Liver (tissue), 9 donors: ENCODE results near the gene KCNMB2. TPM values are rescaled to one million over a fixed set of nuclear protein-coding genes. Genes with fewer than 3 reads are reported as not detected.

ENCODE experiments used
- DNase-seq: peaks from one replicate; pipeline ENCODE4 v3.0.0-alpha.2; 2017; ENCODE audit warnings: low spot score
- H3K27ac ChIP-seq, 2 donors: one replicate each; pipeline ENCODE4 v1.7.0; 2013; ENCODE audit warnings: inconsistent platforms in 2 of 2, low read length in 2 of 2, control low read depth in 1 of 2, low read depth in 1 of 2, mild to moderate bottlenecking in 1 of 2
- H3K27me3 ChIP-seq, 4 donors: one replicate each; pipeline versions ENCODE4 v1.6.1 to v1.7.0; 2013; ENCODE audit warnings: low read length in 3 of 4, inconsistent platforms in 1 of 4, mild to moderate bottlenecking in 1 of 4, moderate library complexity in 1 of 4; ENCODE audit not compliant: control insufficient read depth in 4 of 4, insufficient read depth in 4 of 4
- H3K36me3 ChIP-seq, 4 donors: one replicate each; pipeline versions ENCODE4 v1.6.1 to v1.7.0; 2013; ENCODE audit warnings: low read length in 3 of 4, mild to moderate bottlenecking in 3 of 4, low read depth in 1 of 4, moderate library complexity in 1 of 4; ENCODE audit not compliant: control insufficient read depth in 4 of 4, insufficient read depth in 3 of 4
- H3K4me1 ChIP-seq, 4 donors: one replicate each; pipeline versions ENCODE4 v1.6.1 to v1.7.0; 2013; ENCODE audit warnings: low read length in 3 of 4, mild to moderate bottlenecking in 3 of 4, moderate library complexity in 1 of 4; ENCODE audit not compliant: control insufficient read depth in 4 of 4, insufficient read depth in 4 of 4
- H3K4me3 ChIP-seq, 3 donors: one replicate each; pipeline versions ENCODE4 v1.6.1 to v1.7.0; 2013; ENCODE audit warnings: low read length in 3 of 3, control low read depth in 1 of 3, low read depth in 1 of 3, mild to moderate bottlenecking in 1 of 3
- H3K9ac ChIP-seq, 2 donors: one replicate each; pipeline ENCODE4 v1.7.0; 2013; ENCODE audit warnings: low read length in 2 of 2, mild to moderate bottlenecking in 2 of 2, moderate library complexity in 2 of 2, control low read depth in 1 of 2, low read depth in 1 of 2
- H3K9me3 ChIP-seq, 4 donors: one replicate each; pipeline versions ENCODE4 v1.6.1 to v1.7.0; 2013; ENCODE audit warnings: low read length in 3 of 4; ENCODE audit not compliant: control insufficient read depth in 4 of 4
- EGR1 ChIP-seq, 2 donors: IDR thresholded peaks; 2 replicates each; pipeline ENCODE4 v1.6.1; 2016 to 2018; ENCODE audit warnings: antibody characterized with exemption in 2 of 2, low read depth in 2 of 2
- FOXA1 ChIP-seq: IDR thresholded peaks from 2 replicates; pipeline ENCODE4 v1.6.1; 2016; ENCODE audit warnings: antibody characterized with exemption
- FOXA2 ChIP-seq: IDR thresholded peaks from 2 replicates; pipeline ENCODE4 v1.6.1; 2016; ENCODE audit warnings: antibody characterized with exemption
- GABPA ChIP-seq, 2 donors: IDR thresholded peaks in 1 of 2; conservative IDR thresholded peaks in 1 of 2; 2 replicates each; pipeline ENCODE4 v1.6.1; 2016; ENCODE audit warnings: antibody characterized with exemption in 2 of 2, mild to moderate bottlenecking in 1 of 2, moderate library complexity in 1 of 2
- HNF4A ChIP-seq, 2 donors: conservative IDR thresholded peaks; 2 replicates each; pipeline ENCODE4 v1.6.1; 2016; ENCODE audit warnings: antibody characterized with exemption in 2 of 2, mild to moderate bottlenecking in 2 of 2
- HNF4G ChIP-seq: IDR thresholded peaks from 2 replicates; pipeline ENCODE4 v1.6.1; 2016; ENCODE audit warnings: antibody characterized with exemption
- JUND ChIP-seq, 2 donors: IDR thresholded peaks; 2 replicates each; pipeline ENCODE4 v1.6.1; 2016; ENCODE audit warnings: antibody characterized with exemption in 2 of 2
- NR2F2 ChIP-seq: IDR thresholded peaks from 2 replicates; pipeline ENCODE4 v1.6.1; 2016; ENCODE audit warnings: antibody characterized with exemption
- RAD21 ChIP-seq, 2 donors: IDR thresholded peaks; 2 replicates each; pipeline ENCODE4 v1.6.1; 2016; ENCODE audit warnings: antibody characterized with exemption in 2 of 2, mild to moderate bottlenecking in 2 of 2
- RXRA ChIP-seq, 2 donors: IDR thresholded peaks; 2 replicates each; pipeline ENCODE4 v1.6.1; 2017 to 2018; ENCODE audit warnings: antibody characterized with exemption in 2 of 2, mild to moderate bottlenecking in 1 of 2
- SP1 ChIP-seq: IDR thresholded peaks from 2 replicates; pipeline ENCODE4 v1.6.1; 2018; ENCODE audit warnings: antibody characterized with exemption, mild to moderate bottlenecking
- TAF1 ChIP-seq: conservative IDR thresholded peaks from 2 replicates; pipeline ENCODE4 v1.6.1; 2016; ENCODE audit warnings: antibody characterized with exemption, mild to moderate bottlenecking
- YY1 ChIP-seq: IDR thresholded peaks from 2 replicates; pipeline ENCODE4 v1.6.1; 2016; ENCODE audit warnings: antibody characterized with exemption, mild to moderate bottlenecking
- WGBS: extraction: QIAGEN DNeasy Blood & Tissue Kit; methylation state at CpG from one replicate; pipeline ENCODE4 v1.1.7; 2013; 5-methylcytosine and 5-hydroxymethylcytosine counted together
- polyA plus RNA-seq, 2 donors: library from polyadenylated mRNA; stranded (reverse) in 1 of 2; unstranded in 1 of 2; fragments of 200-250 nt in 1 of 2; fragments of >200 nt in 1 of 2; fragmentation: Nextera tagmentation in 1 of 2; extraction: Ambion mirVana in 1 of 2; gene quantifications; one replicate each; pipeline versions ENCODE4 v1.2.1 to v1.2.3, GENCODE V29; 2013 to 2015
- total RNA-seq, 2 donors: library from RNA; depleted of rRNA; stranded (reverse); fragments of >200 nt; gene quantifications; one replicate each; pipeline ENCODE4 v1.2.3, GENCODE V29; 2014
- TF ChIP-seq, protein P1 (sequence below): IDR thresholded peaks from 2 replicates; pipeline ENCODE4 v1.6.1; 2016; ENCODE audit warnings: antibody characterized with exemption
- TF ChIP-seq, protein P2 (sequence below): IDR thresholded peaks from 2 replicates; pipeline ENCODE4 v1.6.1; 2016; ENCODE audit warnings: antibody characterized with exemption, mild to moderate bottlenecking
- TF ChIP-seq, protein P3 (sequence below): fragments of 150-350 bp; IDR thresholded peaks from 2 replicates; pipeline ENCODE4 v1.5.1; 2017; ENCODE audit warnings: improper control_type of control experiment, low read depth, low read length; ENCODE audit not compliant: missing input control
- TF ChIP-seq, protein P4 (sequence below): IDR thresholded peaks from 2 replicates; pipeline ENCODE4 v1.6.1; 2016; ENCODE audit warnings: antibody characterized with exemption
- TF ChIP-seq, protein P5 (sequence below): IDR thresholded peaks from 2 replicates; pipeline ENCODE4 v1.6.1; 2016; ENCODE audit warnings: antibody characterized with exemption
- donor health status: healthy.
- donor health status: healthy.
- donor health status: healthy.
- donor health status: healthy.
- donor health status: healthy.

KCNMB2 gene
- total and polyA plus RNA-seq, 4 donors: 0.08 to 0.33 (median 0.16) TPM; not detected in 1

GRCh38 chr3:178645503-178645902 lies 109.3 kb downstream of the KCNMB2 start:
- 69% methylated on average over 3 of the region's 3 CpGs for WGBS
- H3K27me3 ChIP-seq: no peaks in the 10 kb centered on the region
- no peaks in the 10 kb centered on the region for H3K9me3 ChIP-seq
- TF ChIP-seq NR2F2 (no peak), HNF4G (no peak), FOXA2 (no peak), GABPA (IDR thresholded peaks at IDR 0.05 in 1 of 2, conservative IDR thresholded peaks at IDR 0.05 in 1 of 2) (no peak), YY1 (no peak), RAD21 (IDR thresholded peaks at IDR 0.05) (no peak), EGR1 (IDR thresholded peaks at IDR 0.05; ENCODE audit: low read depth in 2 of 2) (no peak), TAF1 (no peak)
- TF ChIP-seq, protein P1, sequence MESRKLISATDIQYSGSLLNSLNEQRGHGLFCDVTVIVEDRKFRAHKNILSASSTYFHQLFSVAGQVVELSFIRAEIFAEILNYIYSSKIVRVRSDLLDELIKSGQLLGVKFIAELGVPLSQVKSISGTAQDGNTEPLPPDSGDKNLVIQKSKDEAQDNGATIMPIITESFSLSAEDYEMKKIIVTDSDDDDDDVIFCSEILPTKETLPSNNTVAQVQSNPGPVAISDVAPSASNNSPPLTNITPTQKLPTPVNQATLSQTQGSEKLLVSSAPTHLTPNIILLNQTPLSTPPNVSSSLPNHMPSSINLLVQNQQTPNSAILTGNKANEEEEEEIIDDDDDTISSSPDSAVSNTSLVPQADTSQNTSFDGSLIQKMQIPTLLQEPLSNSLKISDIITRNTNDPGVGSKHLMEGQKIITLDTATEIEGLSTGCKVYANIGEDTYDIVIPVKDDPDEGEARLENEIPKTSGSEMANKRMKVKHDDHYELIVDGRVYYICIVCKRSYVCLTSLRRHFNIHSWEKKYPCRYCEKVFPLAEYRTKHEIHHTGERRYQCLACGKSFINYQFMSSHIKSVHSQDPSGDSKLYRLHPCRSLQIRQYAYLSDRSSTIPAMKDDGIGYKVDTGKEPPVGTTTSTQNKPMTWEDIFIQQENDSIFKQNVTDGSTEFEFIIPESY: no peak
- TF ChIP-seq, protein P2, sequence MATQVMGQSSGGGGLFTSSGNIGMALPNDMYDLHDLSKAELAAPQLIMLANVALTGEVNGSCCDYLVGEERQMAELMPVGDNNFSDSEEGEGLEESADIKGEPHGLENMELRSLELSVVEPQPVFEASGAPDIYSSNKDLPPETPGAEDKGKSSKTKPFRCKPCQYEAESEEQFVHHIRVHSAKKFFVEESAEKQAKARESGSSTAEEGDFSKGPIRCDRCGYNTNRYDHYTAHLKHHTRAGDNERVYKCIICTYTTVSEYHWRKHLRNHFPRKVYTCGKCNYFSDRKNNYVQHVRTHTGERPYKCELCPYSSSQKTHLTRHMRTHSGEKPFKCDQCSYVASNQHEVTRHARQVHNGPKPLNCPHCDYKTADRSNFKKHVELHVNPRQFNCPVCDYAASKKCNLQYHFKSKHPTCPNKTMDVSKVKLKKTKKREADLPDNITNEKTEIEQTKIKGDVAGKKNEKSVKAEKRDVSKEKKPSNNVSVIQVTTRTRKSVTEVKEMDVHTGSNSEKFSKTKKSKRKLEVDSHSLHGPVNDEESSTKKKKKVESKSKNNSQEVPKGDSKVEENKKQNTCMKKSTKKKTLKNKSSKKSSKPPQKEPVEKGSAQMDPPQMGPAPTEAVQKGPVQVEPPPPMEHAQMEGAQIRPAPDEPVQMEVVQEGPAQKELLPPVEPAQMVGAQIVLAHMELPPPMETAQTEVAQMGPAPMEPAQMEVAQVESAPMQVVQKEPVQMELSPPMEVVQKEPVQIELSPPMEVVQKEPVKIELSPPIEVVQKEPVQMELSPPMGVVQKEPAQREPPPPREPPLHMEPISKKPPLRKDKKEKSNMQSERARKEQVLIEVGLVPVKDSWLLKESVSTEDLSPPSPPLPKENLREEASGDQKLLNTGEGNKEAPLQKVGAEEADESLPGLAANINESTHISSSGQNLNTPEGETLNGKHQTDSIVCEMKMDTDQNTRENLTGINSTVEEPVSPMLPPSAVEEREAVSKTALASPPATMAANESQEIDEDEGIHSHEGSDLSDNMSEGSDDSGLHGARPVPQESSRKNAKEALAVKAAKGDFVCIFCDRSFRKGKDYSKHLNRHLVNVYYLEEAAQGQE: no peak
- TF ChIP-seq, protein P3, sequence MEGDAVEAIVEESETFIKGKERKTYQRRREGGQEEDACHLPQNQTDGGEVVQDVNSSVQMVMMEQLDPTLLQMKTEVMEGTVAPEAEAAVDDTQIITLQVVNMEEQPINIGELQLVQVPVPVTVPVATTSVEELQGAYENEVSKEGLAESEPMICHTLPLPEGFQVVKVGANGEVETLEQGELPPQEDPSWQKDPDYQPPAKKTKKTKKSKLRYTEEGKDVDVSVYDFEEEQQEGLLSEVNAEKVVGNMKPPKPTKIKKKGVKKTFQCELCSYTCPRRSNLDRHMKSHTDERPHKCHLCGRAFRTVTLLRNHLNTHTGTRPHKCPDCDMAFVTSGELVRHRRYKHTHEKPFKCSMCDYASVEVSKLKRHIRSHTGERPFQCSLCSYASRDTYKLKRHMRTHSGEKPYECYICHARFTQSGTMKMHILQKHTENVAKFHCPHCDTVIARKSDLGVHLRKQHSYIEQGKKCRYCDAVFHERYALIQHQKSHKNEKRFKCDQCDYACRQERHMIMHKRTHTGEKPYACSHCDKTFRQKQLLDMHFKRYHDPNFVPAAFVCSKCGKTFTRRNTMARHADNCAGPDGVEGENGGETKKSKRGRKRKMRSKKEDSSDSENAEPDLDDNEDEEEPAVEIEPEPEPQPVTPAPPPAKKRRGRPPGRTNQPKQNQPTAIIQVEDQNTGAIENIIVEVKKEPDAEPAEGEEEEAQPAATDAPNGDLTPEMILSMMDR: no peak
- TF ChIP-seq, protein P4, sequence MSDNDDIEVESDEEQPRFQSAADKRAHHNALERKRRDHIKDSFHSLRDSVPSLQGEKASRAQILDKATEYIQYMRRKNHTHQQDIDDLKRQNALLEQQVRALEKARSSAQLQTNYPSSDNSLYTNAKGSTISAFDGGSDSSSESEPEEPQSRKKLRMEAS: no peak
- H3K36me3 ChIP-seq: no peaks in the 10 kb centered on the region
- no peak overlapping the region for H3K4me3 ChIP-seq
- H3K9ac ChIP-seq: no peak overlapping the region
- no peaks in the 10 kb centered on the region for H3K4me1 ChIP-seq
- H3K27ac ChIP-seq: no peak overlapping the region
- no peak for DNase-seq

DNA sequence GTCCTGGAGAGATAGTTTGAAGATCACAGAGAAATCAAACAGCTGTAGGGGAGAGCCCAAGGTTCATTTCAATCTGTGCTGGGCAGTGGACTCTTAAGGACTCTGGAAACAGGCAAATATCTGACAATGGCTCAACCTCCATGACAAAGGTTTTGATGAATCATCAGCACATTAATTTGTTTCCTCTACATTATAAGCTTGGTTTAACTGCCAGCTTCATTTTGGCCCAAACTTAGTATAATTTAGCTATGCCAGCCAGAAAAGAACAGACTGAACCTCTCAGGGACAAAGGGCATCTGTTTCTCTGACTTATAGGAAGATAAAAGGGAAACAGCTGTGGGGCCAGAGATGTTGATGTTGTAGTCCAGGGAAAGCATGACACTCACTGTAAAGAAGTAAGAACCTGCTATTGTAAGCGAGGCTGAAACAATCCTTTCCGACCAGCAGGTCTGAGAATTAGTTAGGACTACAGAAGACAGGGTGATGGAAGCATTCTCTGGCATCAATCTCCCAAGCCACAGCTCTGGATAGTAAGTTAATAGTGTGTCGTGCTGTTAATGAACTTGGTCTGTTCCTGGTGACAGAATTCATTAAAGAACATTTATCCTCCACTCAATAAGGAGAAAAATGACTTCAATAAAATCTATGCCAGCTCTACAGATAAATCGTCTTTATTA lies 110.1 kb downstream of the KCNMB2 start:
- Histone ChIP-seq H3K4me1 (no peaks in the 10 kb centered on the region), H3K36me3 (no peaks in the 10 kb centered on the region), H3K4me3 (no peak overlapping the region), H3K9ac (no peak overlapping the region), H3K9me3 (no peaks in the 10 kb centered on the region), H3K27me3 (no peaks in the 10 kb centered on the region), H3K27ac (no peak overlapping the region)
- DNase-seq: no peak
- 58% methylated on average over 4 of the region's 4 CpGs for WGBS
- TF ChIP-seq, protein P3: no peak
- TF ChIP-seq EGR1 (IDR thresholded peaks at IDR 0.05; ENCODE audit: low read depth in 2 of 2): no peak
- no peak for TF ChIP-seq FOXA2
- TF ChIP-seq HNF4A (conservative IDR thresholded peaks at IDR 0.05): no peak
- no peak for TF ChIP-seq HNF4G
- no peak for TF ChIP-seq JUND (IDR thresholded peaks at IDR 0.05)
- TF ChIP-seq, protein P1: no peak
- no peak for TF ChIP-seq SP1
- TF ChIP-seq RAD21 (IDR thresholded peaks at IDR 0.05): no peak
- TF ChIP-seq, protein P5, sequence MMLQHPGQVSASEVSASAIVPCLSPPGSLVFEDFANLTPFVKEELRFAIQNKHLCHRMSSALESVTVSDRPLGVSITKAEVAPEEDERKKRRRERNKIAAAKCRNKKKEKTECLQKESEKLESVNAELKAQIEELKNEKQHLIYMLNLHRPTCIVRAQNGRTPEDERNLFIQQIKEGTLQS: no peak
- no peak for TF ChIP-seq RXRA (IDR thresholded peaks at IDR 0.05)
- TF ChIP-seq, protein P4: no peak
- TF ChIP-seq NR2F2: no peak
- TF ChIP-seq GABPA (IDR thresholded peaks at IDR 0.05 in 1 of 2, conservative IDR thresholded peaks at IDR 0.05 in 1 of 2): no peak
- TF ChIP-seq FOXA1: no peak
